OCI-LY1 (cell line): ENCODE results near the gene ITGB8.

Experiments used
- H2AFZ ChIP-seq: fragments of 200-600 bp; sonication (generic), shearing (Covaris generic); 2 replicates; pipeline ENCODE4 v1.6.0; 2014; ENCODE audit warnings: antibody characterized with exemption, mild to moderate bottlenecking, low read length
- H3F3A ChIP-seq: fragments of 200-600 bp; sonication (generic), shearing (Covaris generic); 2 replicates; pipeline ENCODE4 v1.6.0; 2014; ENCODE audit warnings: mild to moderate bottlenecking, antibody characterized with exemption, low read length, moderate library complexity; ENCODE audit not compliant: insufficient read depth
- H3K27ac ChIP-seq: fragments of 200-600 bp; sonication (generic); 2 replicates; pipeline ENCODE4 v1.5.1; 2014; ENCODE audit warnings: low read length, mixed run types, mild to moderate bottlenecking, low read depth; ENCODE audit not compliant: poor library complexity, severe bottlenecking
- H3K27me3 ChIP-seq: fragments of 200-600 bp; sonication (generic); 2 replicates; pipeline ENCODE4 v1.6.0; 2014; ENCODE audit warnings: antibody characterized with exemption, mild to moderate bottlenecking, low read length, moderate library complexity; ENCODE audit not compliant: insufficient read depth
- H3K36me3 ChIP-seq: fragments of 200-600 bp; sonication (generic); 2 replicates; pipeline ENCODE4 v1.6.1; 2014; ENCODE audit warnings: mild to moderate bottlenecking, antibody characterized with exemption, low read length, moderate library complexity, mixed read lengths; ENCODE audit not compliant: insufficient read depth
- H3K4me1 ChIP-seq: fragments of 200-600 bp; sonication (generic); 2 replicates; pipeline ENCODE4 v1.5.1; 2014; ENCODE audit warnings: mild to moderate bottlenecking, low read length, moderate library complexity; ENCODE audit not compliant: insufficient read depth, severe bottlenecking
- H3K4me2 ChIP-seq: fragments of 200-600 bp; sonication (generic), shearing (Covaris generic); 2 replicates; pipeline ENCODE4 v1.6.1; 2014; ENCODE audit warnings: low read length
- H3K4me3 ChIP-seq: fragments of 200-600 bp; sonication (generic); 2 replicates; pipeline ENCODE4 v1.5.1; 2014; ENCODE audit warnings: low read length, low read depth, mild to moderate bottlenecking, mixed read lengths; ENCODE audit not compliant: poor library complexity, severe bottlenecking
- H3K79me2 ChIP-seq: fragments of 200-600 bp; shearing (Covaris generic); 2 replicates; pipeline ENCODE4 v1.6.1; 2016; ENCODE audit warnings: mixed run types, low read length, mixed read lengths; ENCODE audit not compliant: insufficient read depth
- H3K9ac ChIP-seq: fragments of 200-600 bp; sonication (generic), shearing (Covaris generic); 2 replicates; pipeline ENCODE4 v1.6.1; 2014; ENCODE audit warnings: mild to moderate bottlenecking, low read length, mixed read lengths
- H3K9me2 ChIP-seq: fragments of 200-600 bp; sonication (generic), shearing (Covaris generic); 2 replicates; pipeline ENCODE4 v1.6.1; 2014; ENCODE audit warnings: low read depth, mild to moderate bottlenecking, low read length, mixed read lengths
- H3K9me3 ChIP-seq: fragments of 200-600 bp; shearing (Covaris generic); 2 replicates; pipeline ENCODE4 v1.6.1; 2014; ENCODE audit warnings: low read length, mixed read lengths
- H4K20me1 ChIP-seq: fragments of 200-600 bp; sonication (generic), shearing (Covaris generic); 2 replicates; pipeline ENCODE4 v1.6.0; 2016; ENCODE audit warnings: mild to moderate bottlenecking, low read length; ENCODE audit not compliant: insufficient read depth
- EZH2 ChIP-seq: fragments of 200-600 bp; sonication (generic), shearing (Covaris generic); IDR thresholded peaks from 2 replicates; pipeline ENCODE4 v1.8.0; 2017; ENCODE audit warnings: borderline replicate concordance, mixed run types, mild to moderate bottlenecking, antibody characterized with exemption, low read length, moderate library complexity, mixed read lengths
- TF ChIP-seq, protein P1 (sequence below): fragments of 200-600 bp; sonication (generic), shearing (Covaris generic); IDR thresholded peaks from 2 replicates; pipeline ENCODE4 v1.5.1; 2017; ENCODE audit warnings: mild to moderate bottlenecking, antibody characterized with exemption, low read length, moderate library complexity, mixed read lengths

ITGB8 gene

GRCh38 chr7:20449176-20449575 lies 118.5 kb downstream of the ITGB8 start:
- Histone ChIP-seq H3K36me3 (no peaks in the 10 kb centered on the region), H3K27me3 (no peaks in the 10 kb centered on the region), H3K9ac (no peak overlapping the region), H3K27ac (no peak overlapping the region), H3K9me2 (no peaks in the 10 kb centered on the region), H3F3A (no peaks in the 10 kb centered on the region), H3K79me2 (no peaks in the 10 kb centered on the region), H3K4me1 (no peaks in the 10 kb centered on the region), H3K4me3 (no peak overlapping the region), H4K20me1 (no peaks in the 10 kb centered on the region), H2AFZ (no peak overlapping the region), H3K9me3 (0 out of 2 replicates have a peak, but pooled peaks cover 3% of the 10 kb centered on the region), H3K4me2 (no peak overlapping the region)
- TF ChIP-seq, protein P1, sequence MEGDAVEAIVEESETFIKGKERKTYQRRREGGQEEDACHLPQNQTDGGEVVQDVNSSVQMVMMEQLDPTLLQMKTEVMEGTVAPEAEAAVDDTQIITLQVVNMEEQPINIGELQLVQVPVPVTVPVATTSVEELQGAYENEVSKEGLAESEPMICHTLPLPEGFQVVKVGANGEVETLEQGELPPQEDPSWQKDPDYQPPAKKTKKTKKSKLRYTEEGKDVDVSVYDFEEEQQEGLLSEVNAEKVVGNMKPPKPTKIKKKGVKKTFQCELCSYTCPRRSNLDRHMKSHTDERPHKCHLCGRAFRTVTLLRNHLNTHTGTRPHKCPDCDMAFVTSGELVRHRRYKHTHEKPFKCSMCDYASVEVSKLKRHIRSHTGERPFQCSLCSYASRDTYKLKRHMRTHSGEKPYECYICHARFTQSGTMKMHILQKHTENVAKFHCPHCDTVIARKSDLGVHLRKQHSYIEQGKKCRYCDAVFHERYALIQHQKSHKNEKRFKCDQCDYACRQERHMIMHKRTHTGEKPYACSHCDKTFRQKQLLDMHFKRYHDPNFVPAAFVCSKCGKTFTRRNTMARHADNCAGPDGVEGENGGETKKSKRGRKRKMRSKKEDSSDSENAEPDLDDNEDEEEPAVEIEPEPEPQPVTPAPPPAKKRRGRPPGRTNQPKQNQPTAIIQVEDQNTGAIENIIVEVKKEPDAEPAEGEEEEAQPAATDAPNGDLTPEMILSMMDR: no peak
- no peak for TF ChIP-seq EZH2

DNA sequence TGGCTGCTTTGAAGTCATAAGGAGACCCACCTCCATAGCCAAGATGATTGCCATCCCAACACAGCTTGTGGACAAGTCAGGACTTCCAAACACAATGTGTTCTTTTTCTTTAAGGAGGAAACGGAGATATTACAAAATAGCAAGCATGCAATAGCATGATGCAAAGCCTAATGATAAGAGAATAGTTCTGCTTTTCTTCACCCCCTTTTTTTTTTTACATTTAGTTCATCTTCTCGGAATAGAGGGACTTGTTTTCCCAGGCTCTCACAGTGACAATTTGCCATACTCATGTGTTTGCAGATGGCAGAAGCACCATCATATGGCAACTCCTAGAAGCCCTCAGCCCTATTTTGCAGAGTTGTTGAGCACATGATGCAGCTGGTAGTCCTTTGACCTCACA lies 119.8 kb downstream of the ITGB8 start:
- H3K27me3 ChIP-seq: no peaks in the 10 kb centered on the region
- no peak overlapping the region for H3K27ac ChIP-seq
- no peak overlapping the region for H3K9ac ChIP-seq
- H4K20me1 ChIP-seq: no peaks in the 10 kb centered on the region
- no peaks in the 10 kb centered on the region for H3F3A ChIP-seq
- H3K9me3 ChIP-seq: no peaks in the 10 kb centered on the region
- H3K4me2 ChIP-seq: no peak overlapping the region
- no peak overlapping the region for H3K4me3 ChIP-seq
- no peaks in the 10 kb centered on the region for H3K79me2 ChIP-seq
- no peak overlapping the region for H2AFZ ChIP-seq
- no peaks in the 10 kb centered on the region for H3K4me1 ChIP-seq
- no peaks in the 10 kb centered on the region for H3K36me3 ChIP-seq
- H3K9me2 ChIP-seq: no peaks in the 10 kb centered on the region
- TF ChIP-seq, protein P1: no peak
- no peak for TF ChIP-seq EZH2

DNA sequence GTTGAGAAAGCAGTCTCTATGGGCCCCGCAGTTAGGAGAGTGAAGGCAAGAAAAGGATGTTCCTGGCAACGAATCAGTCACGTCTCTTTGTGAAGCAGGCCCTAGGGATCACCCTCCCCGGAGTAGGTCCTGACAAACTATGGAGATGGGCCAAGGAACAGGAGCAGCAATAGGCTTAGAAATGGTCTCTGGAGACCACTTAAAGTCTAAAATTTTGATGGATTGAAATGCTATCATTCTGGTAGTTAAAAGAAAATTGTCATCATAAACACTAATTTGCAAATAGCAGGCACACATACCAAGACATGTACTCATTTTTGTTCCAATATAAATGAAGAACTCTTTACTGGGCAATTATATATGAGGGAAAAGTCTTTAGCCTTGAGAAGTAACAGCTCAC lies 123.5 kb downstream of the ITGB8 start:
- no peak overlapping the region for H2AFZ ChIP-seq
- TF ChIP-seq EZH2: no peak
- TF ChIP-seq, protein P1: no peak
- no peaks in the 10 kb centered on the region for H3K9me3 ChIP-seq
- no peaks in the 10 kb centered on the region for H3K79me2 ChIP-seq
- H4K20me1 ChIP-seq: no peaks in the 10 kb centered on the region
- no peaks in the 10 kb centered on the region for H3F3A ChIP-seq
- no peak overlapping the region for H3K9ac ChIP-seq
- no peak overlapping the region for H3K27ac ChIP-seq
- H3K4me1 ChIP-seq: no peaks in the 10 kb centered on the region
- H3K9me2 ChIP-seq: no peaks in the 10 kb centered on the region
- no peaks in the 10 kb centered on the region for H3K27me3 ChIP-seq
- no peaks in the 10 kb centered on the region for H3K36me3 ChIP-seq
- H3K4me2 ChIP-seq: no peak overlapping the region
- no peak overlapping the region for H3K4me3 ChIP-seq
